Measurements from ENCODE around the gene ATP8A2. TPM values are rescaled to one million over a fixed set of nuclear protein-coding genes. Genes with fewer than 3 reads are reported as not detected.

Gene ATP8A2
- total RNA-seq, 1 experiment from 2014 or later = not detected

DNA sequence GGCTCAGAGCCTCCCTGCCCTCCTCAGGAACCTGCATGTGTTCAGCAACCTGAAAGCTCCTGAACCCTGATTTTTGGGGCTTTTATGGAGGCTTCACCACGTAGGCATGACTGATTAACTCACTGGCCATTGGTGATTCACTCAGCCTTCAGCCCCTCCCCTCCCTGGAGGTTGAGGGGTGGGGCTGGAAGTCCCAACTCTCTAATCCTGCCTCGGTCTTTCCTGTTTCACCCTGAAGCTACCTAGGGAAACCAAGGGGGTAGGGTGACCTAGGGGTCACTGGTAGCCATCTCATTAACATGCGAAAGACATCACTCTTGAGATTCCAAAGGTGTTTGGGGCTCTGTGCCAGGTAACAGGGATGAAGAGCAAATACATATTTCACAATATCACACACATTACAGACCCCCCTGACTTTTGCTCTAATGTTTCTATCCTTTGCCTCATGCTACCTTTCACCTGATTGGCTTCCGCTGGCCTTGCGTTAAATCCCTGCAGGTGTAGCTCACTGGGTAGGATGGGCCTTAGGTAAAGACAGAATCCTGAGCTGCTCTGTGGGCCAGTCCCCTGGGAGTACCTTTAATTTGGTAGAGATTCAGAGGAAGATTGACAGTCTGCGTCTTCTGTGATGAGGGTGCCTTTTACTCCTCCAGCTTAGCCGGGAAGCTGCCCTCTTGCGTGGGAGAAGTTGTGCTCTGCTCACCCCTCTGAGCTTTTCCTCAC, 260.6 kb downstream of the ATP8A2 start:
- Histone ChIP-seq H3K9me3 (ENCODE audit: insufficient read depth, low read depth) (no peaks in the 10 kb centered on the region), H3K36me3 (ENCODE audit: low read depth) (no peaks in the 10 kb centered on the region), H3K27ac (no peak overlapping the region), H3K27me3 (ENCODE audit: insufficient read depth, low read depth) (peaks cover 7% of the 10 kb centered on the region; the same call in 1 of the 2 replicates), H4K20me1 (ENCODE audit: insufficient read depth) (no peaks in the 10 kb centered on the region), H3K9me2 (ENCODE audit: insufficient read depth) (no peaks in the 10 kb centered on the region), H3F3A (ENCODE audit: insufficient read depth, low read depth) (no peaks in the 10 kb centered on the region), H3K4me2 (no peak overlapping the region), H3K79me2 (ENCODE audit: low read depth) (no peaks in the 10 kb centered on the region), H3K4me3 (no peak overlapping the region), H2AFZ (no peak overlapping the region), H3K4me1 (replicated peaks; ENCODE audit: insufficient read depth) (no peaks in the 10 kb centered on the region)
- POLR2A ChIA-PET (ENCODE audit: unreplicated experiment) = no interaction called here
- no peak for TF ChIP-seq EZH2 (IDR thresholded peaks at IDR 0.05; ENCODE audit: low read depth)
- TF ChIP-seq, protein P1, sequence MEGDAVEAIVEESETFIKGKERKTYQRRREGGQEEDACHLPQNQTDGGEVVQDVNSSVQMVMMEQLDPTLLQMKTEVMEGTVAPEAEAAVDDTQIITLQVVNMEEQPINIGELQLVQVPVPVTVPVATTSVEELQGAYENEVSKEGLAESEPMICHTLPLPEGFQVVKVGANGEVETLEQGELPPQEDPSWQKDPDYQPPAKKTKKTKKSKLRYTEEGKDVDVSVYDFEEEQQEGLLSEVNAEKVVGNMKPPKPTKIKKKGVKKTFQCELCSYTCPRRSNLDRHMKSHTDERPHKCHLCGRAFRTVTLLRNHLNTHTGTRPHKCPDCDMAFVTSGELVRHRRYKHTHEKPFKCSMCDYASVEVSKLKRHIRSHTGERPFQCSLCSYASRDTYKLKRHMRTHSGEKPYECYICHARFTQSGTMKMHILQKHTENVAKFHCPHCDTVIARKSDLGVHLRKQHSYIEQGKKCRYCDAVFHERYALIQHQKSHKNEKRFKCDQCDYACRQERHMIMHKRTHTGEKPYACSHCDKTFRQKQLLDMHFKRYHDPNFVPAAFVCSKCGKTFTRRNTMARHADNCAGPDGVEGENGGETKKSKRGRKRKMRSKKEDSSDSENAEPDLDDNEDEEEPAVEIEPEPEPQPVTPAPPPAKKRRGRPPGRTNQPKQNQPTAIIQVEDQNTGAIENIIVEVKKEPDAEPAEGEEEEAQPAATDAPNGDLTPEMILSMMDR (conservative IDR thresholded peaks at IDR 0.05) = no peak
- DNase-seq = no peak
- intact Hi-C loops (cut with micrococcal nuclease; ENCODE audit: unreplicated experiment) = no loop called here
- BruUV-seq (replicated peaks) = no TSS peak
- CTCF ChIA-PET = no interaction called here

DNA sequence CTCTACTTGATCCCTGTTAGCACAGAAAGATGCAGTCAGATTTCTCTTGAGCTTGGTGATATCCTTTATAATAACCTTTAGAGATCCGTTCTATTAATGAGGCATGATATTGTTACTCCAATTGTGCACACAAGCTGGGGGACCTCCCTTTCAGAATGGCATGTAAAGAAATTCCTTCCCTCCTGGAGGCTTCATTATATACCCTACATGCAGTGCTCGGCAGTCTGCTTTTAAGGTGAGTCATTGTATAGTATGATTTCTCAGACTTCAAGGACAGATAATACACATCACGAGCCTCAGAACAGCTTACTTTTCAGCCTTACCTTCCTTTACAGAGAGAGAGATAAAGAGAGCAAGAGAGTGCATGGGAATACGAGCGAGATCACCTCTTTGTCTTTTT, 261.3 kb downstream of the ATP8A2 start:
- H3K4me1 ChIP-seq (replicated peaks; ENCODE audit: insufficient read depth) = no peaks in the 10 kb centered on the region
- H3K27me3 ChIP-seq (ENCODE audit: insufficient read depth, low read depth) = peaks cover 7% of the 10 kb centered on the region; the same call in 1 of the 2 replicates
- BruUV-seq (replicated peaks) = no TSS peak
- POLR2A ChIA-PET (ENCODE audit: unreplicated experiment) = no interaction called here
- H2AFZ ChIP-seq = no peak overlapping the region
- no peaks in the 10 kb centered on the region for H3F3A ChIP-seq (ENCODE audit: insufficient read depth, low read depth)
- no peaks in the 10 kb centered on the region for H3K36me3 ChIP-seq (ENCODE audit: low read depth)
- no peaks in the 10 kb centered on the region for H3K9me3 ChIP-seq (ENCODE audit: insufficient read depth, low read depth)
- no peak overlapping the region for H3K4me2 ChIP-seq
- CTCF ChIA-PET = no interaction called here
- no peak overlapping the region for H3K4me3 ChIP-seq
- intact Hi-C loops (cut with micrococcal nuclease; ENCODE audit: unreplicated experiment) = no loop called here
- H4K20me1 ChIP-seq (ENCODE audit: insufficient read depth) = no peaks in the 10 kb centered on the region
- H3K79me2 ChIP-seq (ENCODE audit: low read depth) = no peaks in the 10 kb centered on the region
- DNase-seq = no peak
- no peaks in the 10 kb centered on the region for H3K9me2 ChIP-seq (ENCODE audit: insufficient read depth)
- no peak overlapping the region for H3K27ac ChIP-seq
- TF ChIP-seq, protein P1 (conservative IDR thresholded peaks at IDR 0.05) = no peak
- no peak for TF ChIP-seq EZH2 (IDR thresholded peaks at IDR 0.05; ENCODE audit: low read depth)

DNA sequence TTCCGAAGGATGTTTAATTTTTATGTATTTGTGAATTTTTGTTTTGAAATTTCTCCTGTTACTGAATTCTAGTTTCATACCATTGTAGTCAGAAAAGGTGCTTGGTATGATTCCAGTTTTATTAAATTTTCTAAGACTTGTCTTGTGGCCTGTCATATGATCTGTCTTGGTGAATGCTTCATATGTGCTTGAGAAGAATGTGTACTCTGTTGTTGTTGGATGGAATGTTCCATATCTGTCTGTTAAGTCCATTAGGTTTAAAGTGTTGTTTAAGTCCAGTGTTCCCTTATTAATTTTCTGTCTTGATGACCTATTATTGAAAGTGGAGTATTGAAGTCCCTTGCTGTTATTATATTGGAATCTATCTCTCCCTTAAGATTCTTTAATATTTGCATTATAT, 273.9 kb downstream of the ATP8A2 start:
- no peaks in the 10 kb centered on the region for H3K9me3 ChIP-seq (ENCODE audit: insufficient read depth, low read depth)
- TF ChIP-seq EZH2 (IDR thresholded peaks at IDR 0.05; ENCODE audit: low read depth) = no peak
- TF ChIP-seq, protein P1 (conservative IDR thresholded peaks at IDR 0.05) = no peak
- intact Hi-C loops (cut with micrococcal nuclease; ENCODE audit: unreplicated experiment) = no loop called here

More for the DNA sequence above, 273.9 kb downstream of the ATP8A2 start:
- no peak overlapping the region for H2AFZ ChIP-seq
- no peak overlapping the region for H3K4me2 ChIP-seq
- no peaks in the 10 kb centered on the region for H4K20me1 ChIP-seq (ENCODE audit: insufficient read depth)
- no peak for DNase-seq
- no peaks in the 10 kb centered on the region for H3K27me3 ChIP-seq (ENCODE audit: insufficient read depth, low read depth)
- H3K27ac ChIP-seq = no peak overlapping the region
- no peaks in the 10 kb centered on the region for H3K9me2 ChIP-seq (ENCODE audit: insufficient read depth)
- H3K4me3 ChIP-seq = no peak overlapping the region
- no TSS peak for BruUV-seq (replicated peaks)
- no peaks in the 10 kb centered on the region for H3K36me3 ChIP-seq (ENCODE audit: low read depth)
- no peaks in the 10 kb centered on the region for H3K79me2 ChIP-seq (ENCODE audit: low read depth)
- no peaks in the 10 kb centered on the region for H3F3A ChIP-seq (ENCODE audit: insufficient read depth, low read depth)
- no peaks in the 10 kb centered on the region for H3K4me1 ChIP-seq (replicated peaks; ENCODE audit: insufficient read depth)
- CTCF ChIA-PET = no interaction called here
- POLR2A ChIA-PET (ENCODE audit: unreplicated experiment) = no interaction called here
